Stimulated activated CD4-positive, alpha-beta T cell treated with anti-CD3 and anti-CD28 coated beads, Interleukin-4, amount 100 ng/mL, for 24 hours (primary cell): ENCODE results near the gene RNF157.
"Not testable (repeated sequence)": the region's sequence is repeated elsewhere in the genome, so short reads cannot be mapped to it uniquely, and the experiment has no call there.

Experiments
- DNase-seq: peaks from one replicate; pipeline ENCODE4 v3.0.0-alpha.2; 2020

RNF157 gene

GRCh38 chr17:76270127-76270592 is 29.9 kb upstream of the RNF157 start:
- peak; percentile 10 for DNase-seq

- DNase-seq: peak; percentile 11
These were observed 29.0 kb upstream of the RNF157 start for GRCh38 chr17:76268991-76269981.

- peak; percentile 83 for DNase-seq
These were observed 27.9 kb upstream of the RNF157 start for GRCh38 chr17:76268015-76268749.

GRCh38 chr17:76267581-76268001 is 27.3 kb upstream of the RNF157 start:
- peak; percentile 29 for DNase-seq

GRCh38 chr17:76267051-76267576 is 26.8 kb upstream of the RNF157 start:
- no peak for DNase-seq

GRCh38 chr17:76266244-76266938 is 26.1 kb upstream of the RNF157 start:
- peak; percentile 27 for DNase-seq

- DNase-seq: peak; percentile 53
These were observed 25.4 kb upstream of the RNF157 start for GRCh38 chr17:76265624-76266243.

GRCh38 chr17:76264755-76265623 is 24.7 kb upstream of the RNF157 start, which contains the start of gene UBALD2:
Gene UBALD2 (plus strand): TSS chr17:76265348. CDS start chr17:76265506, 158 bp downstream.
- DNase-seq: peak; percentile 98

GRCh38 chr17:76264425-76264754 is 24.1 kb upstream of the RNF157 start:
- DNase-seq: peak; percentile 32

- no peak for DNase-seq
These were observed 23.6 kb upstream of the RNF157 start for GRCh38 chr17:76263896-76264295.

GRCh38 chr17:76262732-76263344 is 22.5 kb upstream of the RNF157 start:
- peak; percentile 30 for DNase-seq

- no peak for DNase-seq
These were observed 21.3 kb upstream of the RNF157 start for GRCh38 chr17:76261421-76262215.

GRCh38 chr17:76260669-76261068 is 20.4 kb upstream of the RNF157 start:
- DNase-seq: no peak

GRCh38 chr17:76260220-76260619 is 19.9 kb upstream of the RNF157 start:
- no peak for DNase-seq

- DNase-seq: not testable (repeated sequence)
These were observed 16.2 kb upstream of the RNF157 start for GRCh38 chr17:76256430-76257050.

- no peak for DNase-seq
These were observed 15.6 kb upstream of the RNF157 start for GRCh38 chr17:76255801-76256429.

GRCh38 chr17:76254275-76254674 is 14.0 kb upstream of the RNF157 start:
- no peak for DNase-seq

GRCh38 chr17:76253841-76254240 is 13.5 kb upstream of the RNF157 start:
- DNase-seq: no peak
